Measurements from ENCODE around the gene PTPRK.

DNA sequence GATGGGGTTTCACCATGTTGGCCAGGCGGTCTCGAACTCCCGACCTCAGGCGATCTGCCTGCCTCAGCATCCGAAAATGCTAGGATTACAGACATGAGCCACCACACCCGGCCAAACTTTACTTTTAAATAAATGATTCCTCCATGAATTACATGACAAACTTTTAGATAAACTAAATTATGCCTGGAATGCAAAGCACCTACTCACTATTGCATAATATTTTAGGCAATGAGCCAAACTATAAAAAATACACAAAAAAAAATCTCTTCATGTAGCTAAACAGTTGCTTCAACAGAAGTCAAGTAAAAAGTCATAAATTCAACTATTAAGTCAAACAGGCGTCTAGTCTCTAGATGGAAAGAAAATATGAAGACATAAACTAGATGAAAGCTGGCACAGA lies 56.5 kb downstream of the PTPRK start:
- no peak for TF ChIP-seq STAT1 (IDR thresholded peaks at IDR 0.05; ENCODE audit: unreplicated experiment)
- TF ChIP-seq, protein P1, sequence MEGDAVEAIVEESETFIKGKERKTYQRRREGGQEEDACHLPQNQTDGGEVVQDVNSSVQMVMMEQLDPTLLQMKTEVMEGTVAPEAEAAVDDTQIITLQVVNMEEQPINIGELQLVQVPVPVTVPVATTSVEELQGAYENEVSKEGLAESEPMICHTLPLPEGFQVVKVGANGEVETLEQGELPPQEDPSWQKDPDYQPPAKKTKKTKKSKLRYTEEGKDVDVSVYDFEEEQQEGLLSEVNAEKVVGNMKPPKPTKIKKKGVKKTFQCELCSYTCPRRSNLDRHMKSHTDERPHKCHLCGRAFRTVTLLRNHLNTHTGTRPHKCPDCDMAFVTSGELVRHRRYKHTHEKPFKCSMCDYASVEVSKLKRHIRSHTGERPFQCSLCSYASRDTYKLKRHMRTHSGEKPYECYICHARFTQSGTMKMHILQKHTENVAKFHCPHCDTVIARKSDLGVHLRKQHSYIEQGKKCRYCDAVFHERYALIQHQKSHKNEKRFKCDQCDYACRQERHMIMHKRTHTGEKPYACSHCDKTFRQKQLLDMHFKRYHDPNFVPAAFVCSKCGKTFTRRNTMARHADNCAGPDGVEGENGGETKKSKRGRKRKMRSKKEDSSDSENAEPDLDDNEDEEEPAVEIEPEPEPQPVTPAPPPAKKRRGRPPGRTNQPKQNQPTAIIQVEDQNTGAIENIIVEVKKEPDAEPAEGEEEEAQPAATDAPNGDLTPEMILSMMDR (conservative IDR thresholded peaks at IDR 0.05; ENCODE audit: low read depth in 2 of 2), result no peak
- TF ChIP-seq, protein P2, sequence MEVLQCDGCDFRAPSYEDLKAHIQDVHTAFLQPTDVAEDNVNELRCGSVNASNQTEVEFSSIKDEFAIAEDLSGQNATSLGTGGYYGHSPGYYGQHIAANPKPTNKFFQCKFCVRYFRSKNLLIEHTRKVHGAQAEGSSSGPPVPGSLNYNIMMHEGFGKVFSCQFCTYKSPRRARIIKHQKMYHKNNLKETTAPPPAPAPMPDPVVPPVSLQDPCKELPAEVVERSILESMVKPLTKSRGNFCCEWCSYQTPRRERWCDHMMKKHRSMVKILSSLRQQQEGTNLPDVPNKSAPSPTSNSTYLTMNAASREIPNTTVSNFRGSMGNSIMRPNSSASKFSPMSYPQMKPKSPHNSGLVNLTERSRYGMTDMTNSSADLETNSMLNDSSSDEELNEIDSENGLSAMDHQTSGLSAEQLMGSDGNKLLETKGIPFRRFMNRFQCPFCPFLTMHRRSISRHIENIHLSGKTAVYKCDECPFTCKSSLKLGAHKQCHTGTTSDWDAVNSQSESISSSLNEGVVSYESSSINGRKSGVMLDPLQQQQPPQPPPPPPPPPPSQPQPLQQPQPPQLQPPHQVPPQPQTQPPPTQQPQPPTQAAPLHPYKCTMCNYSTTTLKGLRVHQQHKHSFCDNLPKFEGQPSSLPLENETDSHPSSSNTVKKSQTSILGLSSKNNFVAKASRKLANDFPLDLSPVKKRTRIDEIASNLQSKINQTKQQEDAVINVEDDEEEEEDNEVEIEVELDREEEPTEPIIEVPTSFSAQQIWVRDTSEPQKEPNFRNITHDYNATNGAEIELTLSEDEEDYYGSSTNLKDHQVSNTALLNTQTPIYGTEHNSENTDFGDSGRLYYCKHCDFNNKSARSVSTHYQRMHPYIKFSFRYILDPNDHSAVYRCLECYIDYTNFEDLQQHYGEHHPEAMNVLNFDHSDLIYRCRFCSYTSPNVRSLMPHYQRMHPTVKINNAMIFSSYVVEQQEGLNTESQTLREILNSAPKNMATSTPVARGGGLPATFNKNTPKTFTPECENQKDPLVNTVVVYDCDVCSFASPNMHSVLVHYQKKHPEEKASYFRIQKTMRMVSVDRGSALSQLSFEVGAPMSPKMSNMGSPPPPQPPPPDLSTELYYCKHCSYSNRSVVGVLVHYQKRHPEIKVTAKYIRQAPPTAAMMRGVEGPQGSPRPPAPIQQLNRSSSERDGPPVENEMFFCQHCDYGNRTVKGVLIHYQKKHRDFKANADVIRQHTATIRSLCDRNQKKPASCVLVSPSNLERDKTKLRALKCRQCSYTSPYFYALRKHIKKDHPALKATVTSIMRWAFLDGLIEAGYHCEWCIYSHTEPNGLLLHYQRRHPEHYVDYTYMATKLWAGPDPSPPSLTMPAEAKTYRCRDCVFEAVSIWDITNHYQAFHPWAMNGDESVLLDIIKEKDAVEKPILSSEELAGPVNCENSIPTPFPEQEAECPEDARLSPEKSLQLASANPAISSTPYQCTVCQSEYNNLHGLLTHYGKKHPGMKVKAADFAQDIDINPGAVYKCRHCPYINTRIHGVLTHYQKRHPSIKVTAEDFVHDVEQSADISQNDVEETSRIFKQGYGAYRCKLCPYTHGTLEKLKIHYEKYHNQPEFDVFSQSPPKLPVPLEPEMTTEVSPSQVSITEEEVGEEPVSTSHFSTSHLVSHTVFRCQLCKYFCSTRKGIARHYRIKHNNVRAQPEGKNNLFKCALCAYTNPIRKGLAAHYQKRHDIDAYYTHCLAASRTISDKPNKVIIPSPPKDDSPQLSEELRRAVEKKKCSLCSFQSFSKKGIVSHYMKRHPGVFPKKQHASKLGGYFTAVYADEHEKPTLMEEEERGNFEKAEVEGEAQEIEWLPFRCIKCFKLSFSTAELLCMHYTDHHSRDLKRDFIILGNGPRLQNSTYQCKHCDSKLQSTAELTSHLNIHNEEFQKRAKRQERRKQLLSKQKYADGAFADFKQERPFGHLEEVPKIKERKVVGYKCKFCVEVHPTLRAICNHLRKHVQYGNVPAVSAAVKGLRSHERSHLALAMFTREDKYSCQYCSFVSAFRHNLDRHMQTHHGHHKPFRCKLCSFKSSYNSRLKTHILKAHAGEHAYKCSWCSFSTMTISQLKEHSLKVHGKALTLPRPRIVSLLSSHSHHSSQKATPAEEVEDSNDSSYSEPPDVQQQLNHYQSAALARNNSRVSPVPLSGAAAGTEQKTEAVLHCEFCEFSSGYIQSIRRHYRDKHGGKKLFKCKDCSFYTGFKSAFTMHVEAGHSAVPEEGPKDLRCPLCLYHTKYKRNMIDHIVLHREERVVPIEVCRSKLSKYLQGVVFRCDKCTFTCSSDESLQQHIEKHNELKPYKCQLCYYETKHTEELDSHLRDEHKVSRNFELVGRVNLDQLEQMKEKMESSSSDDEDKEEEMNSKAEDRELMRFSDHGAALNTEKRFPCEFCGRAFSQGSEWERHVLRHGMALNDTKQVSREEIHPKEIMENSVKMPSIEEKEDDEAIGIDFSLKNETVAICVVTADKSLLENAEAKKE (CRISPR knock-in tag; IDR thresholded peaks at IDR 0.05), result no peak
- no peak for TF ChIP-seq POLR2AphosphoS5 (IDR thresholded peaks at IDR 0.05; ENCODE audit: low read depth)
- no peak for TF ChIP-seq EZH2 (IDR thresholded peaks at IDR 0.05; ENCODE audit: low read depth, unreplicated experiment)
- no peak for TF ChIP-seq CREB1 (CRISPR knock-in tag; IDR thresholded peaks at IDR 0.05; ENCODE audit: low read depth)
